Endothelial cell of umbilical vein (primary cell): ENCODE measurements around the gene LORICRIN. TPM values are rescaled to one million over a fixed set of nuclear protein-coding genes. Genes with fewer than 3 reads are reported as not detected.

ENCODE experiments used
- BruUV-seq: library from RNA; stranded (reverse); fragments of 400-500 nt; replicated peaks from 2 replicates; lab custom pipeline; 2021; lab: Mats Ljungman, UMichigan
- CTCF ChIA-PET: fragments of 300-600, 350-600 bp; sonication (Branson Sonifier 250); formaldehyde crosslinking; loops from one replicate; lab custom pipeline; 2021; ENCODE audit warnings: antibody characterized with exemption, inconsistent platforms; lab: Charles Lee
- POLR2A ChIA-PET: fragments of 300-600, 350-600 bp; sonication (Branson Sonifier 250); formaldehyde crosslinking; loops from one replicate; lab custom pipeline; 2021; ENCODE audit warnings: antibody characterized with exemption, inconsistent platforms; lab: Charles Lee
- DNase-seq: peaks from one replicate; pipeline ENCODE4 v3.0.0-alpha.2; 2011; ENCODE audit warnings: low read depth, low spot score
- FAIRE-seq: peaks from 2 replicates; lab custom pipeline; 2011; peaks lifted over from hg19 to GRCh38; lab: Jason Lieb, UNC
- H2AFZ ChIP-seq: 2 replicates; pipeline ENCODE4 v1.6.0; 2012; ENCODE audit warnings: low read depth, low read length, control low read depth, inconsistent platforms
- H3K27ac ChIP-seq: 2 replicates; pipeline ENCODE4 v1.5.1; 2011; ENCODE audit warnings: low read depth, mild to moderate bottlenecking, control low read depth, low read length, moderate library complexity; ENCODE audit not compliant: insufficient read depth
- H3K27me3 ChIP-seq, 2 experiments: 2 replicates each; pipeline versions ENCODE4 v1.6.0 to v1.6.1; 2011; ENCODE audit warnings: low read length in 2 of 2, mixed read lengths in 1 of 2; ENCODE audit not compliant: control insufficient read depth in 2 of 2, insufficient read depth in 2 of 2
- H3K36me3 ChIP-seq, 2 experiments: 2 replicates in 1 of 2; 3 replicates in 1 of 2; pipeline ENCODE4 v1.5.1; 2011; ENCODE audit warnings: low read length in 2 of 2, mild to moderate bottlenecking in 1 of 2, moderate library complexity in 1 of 2; ENCODE audit not compliant: control insufficient read depth in 2 of 2, insufficient read depth in 2 of 2; ENCODE audit errors: extremely low read depth in 1 of 2
- H3K4me1 ChIP-seq: 3 replicates; pipeline ENCODE4 v1.5.1; 2011; ENCODE audit warnings: mild to moderate bottlenecking, low read length; ENCODE audit not compliant: control insufficient read depth, insufficient read depth; ENCODE audit errors: extremely low read depth
- H3K4me2 ChIP-seq: 2 replicates; pipeline ENCODE4 v1.6.1; 2011; ENCODE audit warnings: low read length, control low read depth, mixed read lengths; ENCODE audit not compliant: insufficient read depth
- H3K4me3 ChIP-seq, 3 experiments: fragments of 200-600 bp in 1 of 3; sonication (generic), shearing (Covaris generic) in 1 of 3; replicated peaks in 1 of 3; 2 replicates each; pipeline ENCODE4 v1.5.1; 2011 to 2016; ENCODE audit warnings: control low read depth in 3 of 3, low read length in 3 of 3, mild to moderate bottlenecking in 2 of 3, inconsistent platforms in 1 of 3, low read depth in 1 of 3, moderate library complexity in 1 of 3; ENCODE audit not compliant: insufficient read depth in 1 of 3
- H3K79me2 ChIP-seq: 2 replicates; pipeline ENCODE4 v1.6.0; 2012; ENCODE audit warnings: low read length, inconsistent platforms; ENCODE audit not compliant: control insufficient read depth, insufficient read depth
- H3K9ac ChIP-seq: replicated peaks from 2 replicates; pipeline ENCODE3; 2011; ENCODE audit warnings: low read length, control low read depth; ENCODE audit not compliant: insufficient read depth; ENCODE audit errors: extremely low read depth
- H3K9me1 ChIP-seq: replicated peaks from 3 replicates; pipeline ENCODE4 v1.6.0; 2011; ENCODE audit warnings: mild to moderate bottlenecking, low read length; ENCODE audit not compliant: control insufficient read depth, insufficient read depth; ENCODE audit errors: extremely low read depth
- H3K9me3 ChIP-seq: replicated peaks from 2 replicates; pipeline ENCODE4 v1.5.1; 2012; ENCODE audit warnings: low read length, inconsistent platforms; ENCODE audit not compliant: control insufficient read depth, insufficient read depth
- H4K20me1 ChIP-seq: replicated peaks from 2 replicates; pipeline ENCODE3; 2011; ENCODE audit warnings: mild to moderate bottlenecking, low read length; ENCODE audit not compliant: control insufficient read depth, insufficient read depth; ENCODE audit errors: extremely low read depth
- CTCF ChIP-seq, 2 donors: IDR thresholded peaks; 1 replicate in 1 of 2; 2 replicates in 1 of 2; pipeline ENCODE4 v1.5.1; 2011; ENCODE audit warnings: low read length in 2 of 2, mild to moderate bottlenecking in 2 of 2, moderate library complexity in 2 of 2, control low read depth in 1 of 2, inconsistent platforms in 1 of 2, low read depth in 1 of 2; ENCODE audit not compliant: insufficient read depth in 1 of 2; ENCODE audit errors: extremely low read depth in 1 of 2
- EZH2 ChIP-seq: IDR thresholded peaks from 2 replicates; pipeline ENCODE4 v1.6.1; 2012; ENCODE audit warnings: borderline replicate concordance, low read depth, mild to moderate bottlenecking, moderate library complexity, low read length, inconsistent platforms; ENCODE audit not compliant: severe bottlenecking
- FOS ChIP-seq: IDR thresholded peaks from 2 replicates; pipeline ENCODE4 v1.6.1; 2011; ENCODE audit warnings: mild to moderate bottlenecking, low read length, moderate library complexity, borderline replicate concordance; ENCODE audit not compliant: insufficient read depth
- GATA2 ChIP-seq: IDR thresholded peaks from 2 replicates; pipeline ENCODE4 v1.7.0; 2011; ENCODE audit warnings: low read depth, mild to moderate bottlenecking, moderate library complexity, mixed read lengths, low read length; ENCODE audit not compliant: insufficient read length, insufficient read depth
- JUN ChIP-seq: IDR thresholded peaks from 2 replicates; pipeline ENCODE4 v1.6.1; 2011; ENCODE audit warnings: borderline replicate concordance, low read depth; ENCODE audit not compliant: insufficient read length, insufficient read depth
- MAX ChIP-seq: IDR thresholded peaks from 2 replicates; pipeline ENCODE4 v1.6.1; 2011; ENCODE audit not compliant: insufficient read depth, insufficient read length
- MYC ChIP-seq: IDR thresholded peaks from one replicate; pipeline ENCODE4 v1.6.1; 2011; ENCODE audit warnings: mild to moderate bottlenecking, low read depth, low read length
- POLR2A ChIP-seq: IDR thresholded peaks from 2 replicates; pipeline ENCODE4 v1.6.1; 2012; ENCODE audit warnings: low read depth, mild to moderate bottlenecking, control low read depth, low read length
- POLR2AphosphoS5 ChIP-seq: IDR thresholded peaks from 2 replicates; pipeline ENCODE4 v1.6.1; 2012; ENCODE audit warnings: low read depth, mild to moderate bottlenecking, control low read depth, low read length, moderate library complexity; ENCODE audit not compliant: insufficient read depth
- dilution Hi-C: fragments of 300-500 bp; cut with MboI; formaldehyde crosslinking; loops from one replicate; pipeline ENCODE4 v1.15.0; 2019; ENCODE audit warnings: low sequenced_read_pairs; ENCODE audit not compliant: extremely low pct_ligation_motif_present
- intact Hi-C: fragments of 100-400 bp; cut with micrococcal nuclease; formaldehyde crosslinking; loops from one replicate; pipeline ENCODE4 v1.10.0; 2022
- polyA plus RNA-seq, 4 experiments: library from polyadenylated mRNA; depleted of rRNA in 3 of 4; stranded (reverse) in 3 of 4; unstranded in 1 of 4; fragments of >200 nt; gene quantifications; 2 replicates each; pipeline versions ENCODE4 v1.2.1 to v1.2.3, GENCODE V29; 2011 to 2012; ENCODE audit warnings: missing spikeins in 1 of 4
- total RNA-seq: library from RNA; stranded (reverse); gene quantifications from 2 replicates; pipeline ENCODE4 v1.2.3, GENCODE V29; 2021

Gene LORICRIN
- total and polyA plus RNA-seq, 2 donors (not counting 3 experiments of a cell fraction or from before 2014, with no cell fraction given) = not detected

DNA sequence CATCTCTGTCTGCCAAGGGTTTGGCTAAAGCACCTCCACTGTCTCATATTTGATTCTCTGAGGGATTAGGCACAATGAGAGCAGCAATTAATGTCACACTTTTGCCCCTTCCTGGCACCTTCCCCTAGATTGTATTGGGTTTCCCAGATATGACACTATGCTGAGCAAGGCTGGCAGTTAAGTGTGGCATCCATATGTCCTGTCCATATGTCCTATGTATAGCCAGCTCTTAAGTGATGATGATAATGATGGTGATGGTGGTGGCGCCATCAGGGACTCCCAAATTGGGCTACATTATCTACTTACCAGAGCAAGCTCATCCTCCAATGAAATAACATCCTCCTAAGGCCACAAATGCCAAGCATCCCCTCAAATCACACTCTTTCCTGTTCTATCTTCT is 13.5 kb upstream of the LORICRIN start:
- no peaks in the 10 kb centered on the region for H3K9me1 ChIP-seq
- DNase-seq (no peak), FAIRE-seq (no peak)
- no peaks in the 10 kb centered on the region for H4K20me1 ChIP-seq
- H3K27me3 ChIP-seq = no peaks in the 10 kb centered on the region
- H3K4me3 ChIP-seq = no peak overlapping the region
- ChIA-PET CTCF (no interaction called here), POLR2A (no interaction called here)
- dilution Hi-C loops = no loop called here
- H3K27ac ChIP-seq = no peak overlapping the region
- no peak overlapping the region for H2AFZ ChIP-seq
- no peaks in the 10 kb centered on the region for H3K79me2 ChIP-seq
- no peaks in the 10 kb centered on the region for H3K36me3 ChIP-seq
- H3K9me3 ChIP-seq = no peaks in the 10 kb centered on the region
- H3K4me1 ChIP-seq = no peaks in the 10 kb centered on the region
- no peak overlapping the region for H3K9ac ChIP-seq
- H3K4me2 ChIP-seq = no peak overlapping the region
- BruUV-seq = no TSS peak
- TF ChIP-seq FOS (no peak), MYC (no peak), MAX (no peak), CTCF (IDR thresholded peaks at IDR 0.05; ENCODE audit: extremely low read depth in 1 of 2, insufficient read depth in 1 of 2, low read depth in 1 of 2, low read length in 2 of 2) (no peak), POLR2A (no peak), GATA2 (no peak), JUN (no peak), POLR2AphosphoS5 (no peak), EZH2 (no peak)
- intact Hi-C loops = no loop called here
